HFFc6 (cell line): ENCODE measurements around the gene FKBP3. TPM values are rescaled to one million over a fixed set of nuclear protein-coding genes. Genes with fewer than 3 reads are reported as not detected.

ENCODE experiments used
- DNase-seq: peaks from one replicate; pipeline ENCODE4 v3.0.0-alpha.2; 2018
- H3K27ac Mint-ChIP-seq: 2 replicates; pipeline ENCODE4 v1.8.0; 2020; ENCODE audit warnings: mild to moderate bottlenecking, mixed read lengths
- H3K27me3 Mint-ChIP-seq: 2 replicates; pipeline ENCODE4 v1.8.0; 2021; ENCODE audit warnings: mild to moderate bottlenecking, moderate library complexity, mixed read lengths; ENCODE audit not compliant: insufficient read depth
- H3K36me3 Mint-ChIP-seq: 2 replicates; pipeline ENCODE4 v1.8.0; 2021; ENCODE audit warnings: low read depth, mixed read lengths
- H3K4me1 Mint-ChIP-seq: 2 replicates; pipeline ENCODE4 v1.8.0; 2020; ENCODE audit warnings: low read depth, mixed read lengths
- H3K4me3 Mint-ChIP-seq: 2 replicates; pipeline ENCODE4 v1.8.0; 2020; ENCODE audit warnings: mild to moderate bottlenecking, moderate library complexity, mixed read lengths
- H3K9me3 Mint-ChIP-seq: 2 replicates; pipeline ENCODE4 v1.8.0; 2020; ENCODE audit warnings: mild to moderate bottlenecking, mixed read lengths
- CTCF ChIP-seq: fragments of 200-600 bp; sonication (generic); IDR thresholded peaks from 2 replicates; pipeline ENCODE4 v1.5.0; 2021; ENCODE audit warnings: antibody characterized with exemption, mild to moderate bottlenecking
- total RNA-seq, 6 experiments: library from RNA; stranded (reverse); fragmentation: NEBNext Ultra II Directional; extraction: Animal tissue kit (Norgen Biotek cat#: 25700); gene quantifications; 2 replicates in 1 of 6; 3 replicates in 5 of 6; pipeline ENCODE4 v1.2.3, GENCODE V29; 2021

Gene FKBP3
- total RNA-seq, 6 experiments from 2014 or later = 75.6 to 89.0 (median 79.5) TPM

GRCh38 chr14:45065956-45066355 is 68.3 kb downstream of the FKBP3 start:
- H3K36me3 Mint-ChIP-seq = peaks cover 15% of the 10 kb centered on the region
- no peak overlapping the region for H3K27ac Mint-ChIP-seq
- peaks cover 7% of the 10 kb centered on the region; the same call in 1 of the 2 replicates for H3K4me1 Mint-ChIP-seq
- TF ChIP-seq CTCF = no peak
- no peaks in the 10 kb centered on the region for H3K9me3 Mint-ChIP-seq
- no peak for DNase-seq
- H3K27me3 Mint-ChIP-seq = no peaks in the 10 kb centered on the region
- no peak overlapping the region for H3K4me3 Mint-ChIP-seq

Other genes with a start within 250 kb of the FKBP3 start
- gene KLHL28, start 172.5 kb downstream of the FKBP3 start, total RNA-seq = 1 to 10 TPM; 6.6 to 9.6 (median 8.5) TPM
- gene TOGARAM1, start 172.3 kb downstream of the FKBP3 start, total RNA-seq = 10 to 100 TPM in 2 of 6 experiments, 1 to 10 TPM in 4; 7.5 to 13.7 (median 9.3) TPM
- 10 to 100 TPM; 18.1 to 22.8 (median 20.4) TPM for gene PRPF39, start 50.4 kb downstream of the FKBP3 start, total RNA-seq
- gene FANCM, start 1.4 kb upstream of the FKBP3 start, total RNA-seq = 1 to 10 TPM; 5.4 to 8.7 (median 6.0) TPM
- 10 to 100 TPM; 12.0 to 19.2 (median 18.2) TPM for gene MIS18BP1, start 118.7 kb upstream of the FKBP3 start, total RNA-seq